ENCODE results near the gene GRID2. TPM values are rescaled to one million over a fixed set of nuclear protein-coding genes. Genes with fewer than 3 reads are reported as not detected.

The GRID2 gene
- total and polyA plus RNA-seq, 2 of the 4 experiments (the other 2 are of a cell fraction): under 0.01 TPM; not detected in 1

GRCh38 chr4:92969650-92970379 is 666.0 kb downstream of the GRID2 start:
- no peak overlapping the region for H2AK5ac ChIP-seq (ENCODE audit: low read depth, low read length)
- in situ Hi-C loops (cut with MboI; ENCODE audit: low sequenced_read_pairs): no loop called here
- peak overlapping the region; percentile 57; the same call in 1 of the 2 replicates for H3K56ac ChIP-seq (ENCODE audit: extremely low read depth, insufficient read depth, low read length)
- dilution Hi-C loops (cut with HindIII; ENCODE audit: low sequenced_read_pairs, unreplicated experiment): no loop called here
- WGBS, 2 experiments (ENCODE audit: extremely low coverage in 2 of 2, insufficient read length in 1 of 2): no CpG with 5 or more reads among the region's 4 CpGs
- ATAC-seq (ENCODE audit: low read depth): peak; percentile 89
- H3K18ac ChIP-seq (ENCODE audit: low read depth, low read length): peak overlapping the region; percentile 52; the same call in 1 of the 2 replicates
- no peak overlapping the region for H2BK20ac ChIP-seq (ENCODE audit: low read depth, low read length)
- no peak overlapping the region for H3K4me3 ChIP-seq (ENCODE audit: insufficient read depth, low read depth, low read length)
- H3K4ac ChIP-seq (ENCODE audit: low read depth, low read length): peak overlapping the region; percentile 22; the same call in 1 of the 2 replicates
- no peak overlapping the region for H3K23ac ChIP-seq (ENCODE audit: low read depth, low read length)
- no peaks in the 10 kb centered on the region for H3K27me3 ChIP-seq (ENCODE audit: control insufficient read depth, insufficient read depth, low read length)
- H3K9ac ChIP-seq (ENCODE audit: low read depth, low read length): no peak overlapping the region
- no peaks in the 10 kb centered on the region for H3K9me1 ChIP-seq (ENCODE audit: insufficient read depth, low read length)
- H3K27ac ChIP-seq (ENCODE audit: insufficient read depth, low read length): peak overlapping the region; percentile 46; the same call in 1 of the 2 replicates
- no peaks in the 10 kb centered on the region for H3K79me1 ChIP-seq (ENCODE audit: low read depth in 1 of 2, low read length in 2 of 2)
- H4K20me1 ChIP-seq (ENCODE audit: insufficient read depth, low read length): no peaks in the 10 kb centered on the region
- no peak overlapping the region for H4K5ac ChIP-seq (ENCODE audit: low read depth, low read length)
- peak overlapping the region; percentile 81 for H2BK120ac ChIP-seq (ENCODE audit: low read depth, low read length)
- POLR2A ChIA-PET (ENCODE audit: unreplicated experiment): no interaction called here
- no peaks in the 10 kb centered on the region for H3K36me3 ChIP-seq (ENCODE audit: control insufficient read depth, insufficient read depth, low read length)
- CTCF ChIA-PET: no interaction called here
- H2AFZ ChIP-seq (replicated peaks; ENCODE audit: low read length, poor library complexity): no peak overlapping the region
- peak overlapping the region; percentile 52; the same call in 2 of the 3 replicates for H2BK15ac ChIP-seq (ENCODE audit: low read depth, low read length)
- H3K14ac ChIP-seq (replicated peaks; ENCODE audit: low read depth, low read length): no peak overlapping the region
- H4K91ac ChIP-seq (ENCODE audit: insufficient read depth, low read depth, low read length): peak overlapping the region; percentile 53; the same call in 1 of the 2 replicates
- H4K8ac ChIP-seq (ENCODE audit: low read depth in 2 of 2, low read length in 2 of 2): peak overlapping the region in 1 of 2 experiments; percentile 7; a peak in 1 of 4 replicates
- H3K9me3 ChIP-seq (ENCODE audit: control insufficient read depth, insufficient read depth, low read length): no peaks in the 10 kb centered on the region
- BruUV-seq (replicated peaks): no TSS peak
- H3K4me2 ChIP-seq (ENCODE audit: low read depth, low read length): no peak overlapping the region
- peaks cover 2% of the 10 kb centered on the region; the same call in 1 of the 2 replicates for H3K4me1 ChIP-seq (ENCODE audit: control insufficient read depth, insufficient read depth, low read length)
- peak; percentile 94 for DNase-seq
- peak overlapping the region; percentile 92 for H2BK5ac ChIP-seq (ENCODE audit: low read depth, low read length, poor library complexity, severe bottlenecking)
- intact Hi-C loops (cut with micrococcal nuclease): no loop called here
- no peak overlapping the region for H2AK9ac ChIP-seq (replicated peaks; ENCODE audit: low read depth, low read length, poor library complexity)
- no peak for TF ChIP-seq MXI1 (IDR thresholded peaks at IDR 0.05; ENCODE audit: borderline replicate concordance, low read depth, low read length)
- no peak for TF ChIP-seq RAD21 (IDR thresholded peaks at IDR 0.05; ENCODE audit: low read length)
- TF ChIP-seq CTCF (conservative IDR thresholded peaks at IDR 0.05; ENCODE audit: low read depth, low read length): no peak
- peak; percentile 77 for TF ChIP-seq FOS (IDR thresholded peaks at IDR 0.05; ENCODE audit: low read depth, low read length)
- TF ChIP-seq CHD1 (IDR thresholded peaks at IDR 0.05; ENCODE audit: low read depth, low read length): no peak
- no peak for TF ChIP-seq ELK1 (IDR thresholded peaks at IDR 0.05; ENCODE audit: borderline replicate concordance, low read depth, low read length)
- no peak for TF ChIP-seq RFX5 (IDR thresholded peaks at IDR 0.05; ENCODE audit: low read depth, low read length)
- no peak for TF ChIP-seq RCOR1 (IDR thresholded peaks at IDR 0.05; ENCODE audit: insufficient replicate concordance, low read length)
- no peak for TF ChIP-seq BHLHE40 (IDR thresholded peaks at IDR 0.05; ENCODE audit: low read depth, low read length)
- TF ChIP-seq CEBPB (IDR thresholded peaks at IDR 0.05; ENCODE audit: low read depth, low read length): peak; percentile 99
- no peak for TF ChIP-seq NFE2L2 (IDR thresholded peaks at IDR 0.05; ENCODE audit: low read depth, low read length)
- TF ChIP-seq MAFK (IDR thresholded peaks at IDR 0.05; ENCODE audit: low read depth, low read length): peak; percentile 74
- no peak for TF ChIP-seq POLR2A (IDR thresholded peaks at IDR 0.05; ENCODE audit: low read depth, low read length)
- TF ChIP-seq USF2 (IDR thresholded peaks at IDR 0.05; ENCODE audit: low read depth, low read length): no peak
- no peak for TF ChIP-seq MAZ (IDR thresholded peaks at IDR 0.05; ENCODE audit: borderline replicate concordance, low read depth, low read length)
